ENCODE results near the gene SNX17. TPM values are rescaled to one million over a fixed set of nuclear protein-coding genes. Genes with fewer than 3 reads are reported as not detected.

The SNX17 gene
- polyA plus RNA-seq, 1 experiment: 123 TPM

- no peaks in the 10 kb centered on the region for H3K27me3 ChIP-seq (ENCODE audit: control insufficient read depth, insufficient read depth, low read length)
- no peak overlapping the region for H3K27ac ChIP-seq (ENCODE audit: low read depth, low read length)
- ChIA-PET CTCF (no interaction called here), POLR2A (no interaction called here)
- no peak for TF ChIP-seq CTCF (IDR thresholded peaks at IDR 0.05; ENCODE audit: low read depth, low read length)
- H3K9me3 ChIP-seq (ENCODE audit: control insufficient read depth, insufficient read depth, low read length): no peaks in the 10 kb centered on the region; the same call in 1 of the 2 replicates
- no peak overlapping the region for H3K4me3 ChIP-seq (ENCODE audit: low read depth, low read length)
- no peak for DNase-seq (ENCODE audit: low read depth, low spot score)
Measured at GRCh38 chr2:27375513-27376099, 5.2 kb downstream of the SNX17 start.

- TF ChIP-seq CTCF (IDR thresholded peaks at IDR 0.05; ENCODE audit: low read depth, low read length): no peak
- H3K27me3 ChIP-seq (ENCODE audit: control insufficient read depth, insufficient read depth, low read length): no peaks in the 10 kb centered on the region
- no peak overlapping the region for H3K4me3 ChIP-seq (ENCODE audit: low read depth, low read length)
- DNase-seq (ENCODE audit: low read depth, low spot score): no peak
- CTCF ChIA-PET: no interaction called here
- POLR2A ChIA-PET: interaction anchor here (0.6 kb wide), 1 partner anchor 306 kb away, joined by 6 read pairs; no protein-coding TSS in a partner anchor
- H3K9me3 ChIP-seq (ENCODE audit: control insufficient read depth, insufficient read depth, low read length): no peaks in the 10 kb centered on the region; the same call in 1 of the 2 replicates
- no peak overlapping the region for H3K27ac ChIP-seq (ENCODE audit: low read depth, low read length)
Measured at GRCh38 chr2:27376151-27376865, 5.9 kb downstream of the SNX17 start.

GRCh38 chr2:27376866-27377617 is 6.6 kb downstream of the SNX17 start:
- Histone ChIP-seq H3K27me3 (ENCODE audit: control insufficient read depth, insufficient read depth, low read length) (no peaks in the 10 kb centered on the region), H3K27ac (ENCODE audit: low read depth, low read length) (peak overlapping the region; percentile 31), H3K4me3 (ENCODE audit: low read depth, low read length) (no peak overlapping the region), H3K9me3 (ENCODE audit: control insufficient read depth, insufficient read depth, low read length) (no peaks in the 10 kb centered on the region; the same call in 1 of the 2 replicates)
- no peak for TF ChIP-seq CTCF (IDR thresholded peaks at IDR 0.05; ENCODE audit: low read depth, low read length)
- CTCF ChIA-PET: no interaction called here
- DNase-seq (ENCODE audit: low read depth, low spot score): no peak
- POLR2A ChIA-PET: interaction anchor here (0.6 kb wide), 1 partner anchor 306 kb away, joined by 6 read pairs; no protein-coding TSS in a partner anchor

GRCh38 chr2:27377618-27378095 is 7.2 kb downstream of the SNX17 start:
- POLR2A ChIA-PET: no interaction called here

More at GRCh38 chr2:27377618-27378095, 7.2 kb downstream of the SNX17 start:
- TF ChIP-seq CTCF (IDR thresholded peaks at IDR 0.05; ENCODE audit: low read depth, low read length): no peak
- CTCF ChIA-PET: no interaction called here
- no peak overlapping the region for H3K4me3 ChIP-seq (ENCODE audit: low read depth, low read length)
- no peak for DNase-seq (ENCODE audit: low read depth, low spot score)
- no peaks in the 10 kb centered on the region; the same call in 1 of the 2 replicates for H3K9me3 ChIP-seq (ENCODE audit: control insufficient read depth, insufficient read depth, low read length)
- H3K27me3 ChIP-seq (ENCODE audit: control insufficient read depth, insufficient read depth, low read length): no peaks in the 10 kb centered on the region
- peak overlapping the region; percentile 31 for H3K27ac ChIP-seq (ENCODE audit: low read depth, low read length)
